HG02938 (cell line): ENCODE measurements around the gene CALR3.
"Not testable (repeated sequence)": the region's sequence is repeated elsewhere in the genome, so short reads cannot be mapped to it uniquely, and the experiment has no call there.

ENCODE experiments used
- ATAC-seq: cut with Tn5 transposase; IDR thresholded peaks from one replicate; pipeline ENCODE4 v1.9.1; 2021; ENCODE audit warnings: mild to moderate bottlenecking, moderate library complexity; ENCODE audit not compliant: unreplicated experiment

CALR3 gene

DNA sequence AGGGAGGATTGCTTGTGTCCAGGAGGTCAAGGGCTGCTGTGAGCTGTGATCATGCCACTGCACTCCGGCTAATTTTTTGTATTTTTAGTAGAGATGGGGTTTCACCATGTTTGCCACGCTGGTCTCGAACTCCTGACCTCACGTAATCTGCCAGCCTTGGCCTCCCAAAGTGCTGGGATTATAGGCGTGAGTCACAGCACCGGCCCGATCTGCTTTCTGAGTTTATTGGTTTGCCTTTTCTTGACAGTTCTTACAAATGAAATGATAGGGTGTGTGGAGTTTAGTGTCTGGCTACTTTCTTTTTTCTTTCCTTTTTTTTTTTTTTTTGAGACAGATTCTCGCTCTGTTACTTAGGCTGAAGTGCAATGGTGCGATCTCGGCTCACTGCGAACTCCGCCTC, 1.1 kb upstream of the CALR3 start:
- ATAC-seq: no peak

- ATAC-seq: no peak
These were observed 631 bp upstream of the CALR3 start for GRCh38 chr19:16496613-16496983.

DNA sequence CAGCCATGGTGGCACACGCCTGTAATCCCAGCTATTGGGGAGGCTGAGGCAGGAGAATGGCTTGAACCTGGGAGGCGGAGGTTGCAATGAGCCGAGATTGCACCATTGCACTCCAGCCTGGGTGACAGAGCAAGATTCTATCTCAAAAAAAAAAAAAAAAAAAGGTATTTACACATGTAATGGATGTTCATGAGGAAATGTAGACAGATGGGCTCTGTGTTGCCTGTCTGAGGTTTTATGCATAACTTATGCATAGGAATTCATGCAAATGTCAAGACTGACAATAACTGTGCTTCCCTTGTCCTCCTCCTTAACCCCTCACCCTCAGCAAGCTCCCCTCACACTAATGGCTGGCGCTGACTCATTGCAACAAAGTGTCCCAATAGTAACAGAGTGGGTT, 9.5 kb downstream of the CALR3 start:
- ATAC-seq: not testable (repeated sequence)

- ATAC-seq: no peak
These were observed 13.2 kb downstream of the CALR3 start for GRCh38 chr19:16482745-16483144.

DNA sequence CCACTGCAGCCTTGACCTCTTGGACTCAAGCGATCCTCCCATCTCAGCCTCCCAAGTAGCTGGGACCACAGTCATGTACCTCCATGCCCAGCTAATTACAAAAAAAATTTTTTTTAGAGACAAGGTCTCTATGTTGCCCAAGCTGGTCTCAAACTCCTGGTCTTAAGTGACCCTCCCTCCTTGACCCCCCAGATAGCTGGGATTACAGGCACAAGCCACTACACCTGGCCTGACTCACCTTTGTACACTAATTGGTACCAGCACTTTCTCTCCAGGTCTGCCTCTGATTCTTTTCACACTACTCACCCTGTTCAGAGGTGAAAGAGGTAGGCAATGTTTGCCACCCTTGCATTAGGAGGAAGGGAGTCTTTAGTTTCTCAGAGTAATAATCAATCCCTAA, 18.7 kb downstream of the CALR3 start:
- no peak for ATAC-seq

DNA sequence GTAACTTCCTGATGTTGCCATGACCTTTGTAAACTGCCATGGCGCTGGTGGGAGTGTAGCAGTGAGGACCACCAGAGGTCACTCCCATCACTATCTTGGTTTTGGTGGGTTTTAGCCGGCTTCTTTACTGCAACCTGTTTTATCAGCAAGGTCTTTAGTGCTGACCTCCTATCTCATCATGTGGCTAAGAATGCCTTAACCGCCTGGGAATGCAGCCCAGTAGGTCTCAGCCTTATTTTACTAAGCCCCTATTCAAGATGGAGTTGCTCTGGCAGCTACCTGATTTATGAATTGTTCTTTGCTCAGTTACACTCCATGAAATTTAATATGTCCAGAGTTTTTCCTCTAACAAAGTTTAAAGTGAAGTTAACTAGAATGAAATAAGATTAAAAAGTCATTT, 19.6 kb downstream of the CALR3 start:
- no peak for ATAC-seq

GRCh38 chr19:16473875-16474392, 22.0 kb downstream of the CALR3 start:
- no peak for ATAC-seq

- no peak for ATAC-seq
These were observed 23.0 kb downstream of the CALR3 start for GRCh38 chr19:16472992-16473391.

- not testable (repeated sequence) for ATAC-seq
These were observed 23.4 kb downstream of the CALR3 start for GRCh38 chr19:16472559-16472899.

DNA sequence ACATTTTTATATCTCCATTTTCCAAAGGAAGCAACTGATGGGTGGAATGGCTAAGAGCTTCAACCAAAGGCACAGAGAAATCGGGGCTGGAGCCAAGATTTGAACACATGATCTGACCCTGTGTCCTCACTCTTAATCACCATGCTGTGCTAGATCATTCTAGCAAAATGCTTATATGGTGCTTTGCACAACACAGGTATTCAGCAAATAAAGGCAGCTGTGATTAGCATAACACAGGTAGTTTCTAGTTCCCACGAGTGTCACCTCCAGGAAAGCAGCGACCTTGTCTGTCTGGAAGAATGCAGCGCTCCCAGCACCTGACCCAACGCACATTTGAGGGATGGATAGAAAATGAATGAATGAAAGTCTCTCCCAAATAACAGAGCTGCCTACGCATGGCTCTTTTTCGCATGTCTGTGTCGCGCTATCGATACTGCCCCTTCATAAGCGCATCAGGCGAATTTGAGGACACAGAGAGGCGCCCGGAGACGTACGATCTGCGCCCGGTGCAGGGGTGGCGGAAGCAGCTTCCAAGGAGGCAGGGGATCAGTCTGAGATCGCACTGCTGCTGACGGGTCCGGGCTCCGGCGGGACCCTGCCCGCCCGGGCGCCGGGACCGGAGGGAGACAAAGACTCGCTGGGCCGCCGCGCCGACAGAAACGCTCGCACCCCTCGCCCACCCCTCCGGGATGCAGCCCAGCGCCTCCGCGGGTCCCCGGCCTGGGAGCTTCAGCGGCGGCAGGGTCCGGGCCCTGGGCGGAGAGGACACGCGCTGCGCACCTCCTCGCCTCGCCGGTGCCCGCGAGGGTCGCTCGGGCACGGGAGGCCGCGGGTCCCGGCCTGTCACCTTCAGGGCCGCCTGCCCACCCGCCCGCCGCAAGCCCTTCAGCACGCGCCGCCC, 24.8 kb downstream of the CALR3 start:
- peak; percentile 25 for ATAC-seq

- ATAC-seq: no peak
These were observed 25.4 kb downstream of the CALR3 start for GRCh38 chr19:16470541-16470910.

- no peak for ATAC-seq
These were observed 28.4 kb downstream of the CALR3 start for GRCh38 chr19:16467581-16467980.

- ATAC-seq: not testable (repeated sequence)
These were observed 29.1 kb downstream of the CALR3 start for GRCh38 chr19:16466802-16467427.

DNA sequence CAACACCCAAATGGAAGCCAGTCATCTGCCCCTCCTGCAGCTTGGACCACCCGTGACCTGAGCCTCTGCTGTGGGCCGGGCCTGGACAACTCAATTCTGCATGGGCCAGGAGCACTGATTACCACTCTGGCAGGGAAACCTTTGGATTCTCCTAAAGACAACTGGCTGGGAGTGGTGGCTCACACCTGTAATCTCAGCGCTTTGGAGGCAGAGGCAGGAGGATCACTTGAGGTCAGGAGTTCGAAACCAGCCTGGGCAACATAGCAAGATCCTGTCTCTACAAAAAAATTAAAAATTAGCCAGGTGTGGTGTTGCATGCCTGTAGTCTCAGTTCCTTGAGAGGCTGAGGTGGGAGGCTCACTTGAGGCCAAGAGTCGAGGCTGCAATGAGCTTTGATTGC, 30.7 kb downstream of the CALR3 start:
- no peak for ATAC-seq

- no peak for ATAC-seq
These were observed 31.9 kb downstream of the CALR3 start for GRCh38 chr19:16463991-16464575.

- no peak for ATAC-seq
These were observed 32.5 kb downstream of the CALR3 start for GRCh38 chr19:16463341-16463990.

DNA sequence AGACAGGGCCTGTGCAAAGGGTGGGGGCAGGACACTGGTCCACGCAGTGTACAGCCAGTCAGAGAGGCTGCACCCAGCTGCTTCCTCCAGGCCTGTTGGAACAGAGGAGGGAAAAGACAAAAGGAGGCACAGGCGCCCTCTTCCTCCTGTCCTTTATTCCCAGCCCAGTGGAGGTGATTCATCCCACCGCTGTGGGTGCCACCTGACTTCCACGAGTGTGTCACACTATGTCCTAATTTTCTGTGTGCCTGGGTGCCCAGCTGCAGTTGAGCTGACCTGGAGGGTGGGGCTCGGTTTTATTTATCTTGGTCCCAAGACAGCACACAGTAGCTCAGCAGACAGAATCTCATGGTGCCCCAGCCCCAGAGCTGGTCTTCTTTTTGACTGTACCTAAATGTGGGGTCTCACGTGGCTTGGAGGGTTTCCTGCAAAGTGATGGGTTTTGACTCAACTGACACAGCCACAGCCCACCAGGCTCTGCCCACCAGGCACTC, 33.2 kb downstream of the CALR3 start:
- no peak for ATAC-seq

GRCh38 chr19:16461630-16462051, 34.3 kb downstream of the CALR3 start:
- no peak for ATAC-seq

GRCh38 chr19:16460454-16460853, 35.5 kb downstream of the CALR3 start:
- ATAC-seq: no peak

GRCh38 chr19:16459680-16460079, 36.3 kb downstream of the CALR3 start:
- ATAC-seq: no peak
